Esophagus squamous epithelium (tissue), 5 donors: ENCODE data around the gene CCDC7. TPM values are rescaled to one million over a fixed set of nuclear protein-coding genes. Genes with fewer than 3 reads are reported as not detected.

Experiments used
- DNase-seq: peaks from one replicate; lab custom pipeline; 2025; lab: John Stamatoyannopoulos, UW
- H3K27ac ChIP-seq, 4 donors: fragments of 200-600 bp; sonication (generic); one replicate each; pipeline ENCODE4 v1.5.1; 2016 to 2019; ENCODE audit warnings: mild to moderate bottlenecking in 1 of 4
- H3K27me3 ChIP-seq, 4 donors: fragments of 200-600 bp; sonication (generic); 1 replicate in 3 of 4; 2 replicates in 1 of 4; pipeline versions ENCODE4 v1.5.1 to v1.6.0; 2017 to 2021; ENCODE audit warnings: antibody characterized with exemption in 1 of 4
- H3K36me3 ChIP-seq, 3 donors: fragments of 200-600 bp; sonication (generic); one replicate each; pipeline ENCODE4 v1.5.1; 2016 to 2019
- H3K4me1 ChIP-seq, 3 donors: fragments of 200-600 bp; sonication (generic); one replicate each; pipeline ENCODE4 v1.5.1; 2017 to 2019
- H3K4me3 ChIP-seq, 4 donors: fragments of 200-600 bp; sonication (generic); 1 replicate in 3 of 4; 2 replicates in 1 of 4; pipeline ENCODE4 v1.5.1; 2016 to 2019; ENCODE audit warnings: mild to moderate bottlenecking in 2 of 4, moderate library complexity in 1 of 4
- H3K9me3 ChIP-seq, 3 donors: fragments of 200-600 bp; sonication (generic); one replicate each; pipeline ENCODE4 v1.5.1; 2016 to 2019
- POLR2A ChIP-seq, 4 donors: fragments of 450-650 bp; IDR thresholded peaks; one replicate each; pipeline ENCODE4 v1.6.1; 2017; ENCODE audit warnings: antibody characterized with exemption in 4 of 4, mild to moderate bottlenecking in 4 of 4, moderate library complexity in 3 of 4
- WGBS, 2 donors: methylation state at CpG; one replicate each; pipeline ENCODE4 v1.1.5; 2018; 5-methylcytosine and 5-hydroxymethylcytosine counted together
- intact Hi-C: fragments of 100-400 bp; cut with DNase I; formaldehyde crosslinking; loops from one replicate; pipeline ENCODE4 v1.15.0; 2022
- total RNA-seq, 4 donors: library from RNA; depleted of rRNA; stranded (reverse); fragments of >200 nt; gene quantifications; one replicate each; pipeline ENCODE4 v1.1.0, GENCODE V29; 2016
- TF ChIP-seq, protein P1 (sequence below), 6 experiments: fragments of 450-650 bp in 4 of 6; fragments of 200-600 bp in 2 of 6; sonication (generic) in 2 of 6; IDR thresholded peaks; one replicate each; pipeline ENCODE4 v1.5.1; 2016 to 2019; ENCODE audit warnings: antibody characterized with exemption in 6 of 6, mild to moderate bottlenecking in 4 of 6, moderate library complexity in 4 of 6
- donor health status: DM: yes; HTN: yes; CAD: no.

CCDC7 gene
- total RNA-seq, 4 donors from 2014 or later = 1.9 to 31.3 (median 9.1) TPM

DNA sequence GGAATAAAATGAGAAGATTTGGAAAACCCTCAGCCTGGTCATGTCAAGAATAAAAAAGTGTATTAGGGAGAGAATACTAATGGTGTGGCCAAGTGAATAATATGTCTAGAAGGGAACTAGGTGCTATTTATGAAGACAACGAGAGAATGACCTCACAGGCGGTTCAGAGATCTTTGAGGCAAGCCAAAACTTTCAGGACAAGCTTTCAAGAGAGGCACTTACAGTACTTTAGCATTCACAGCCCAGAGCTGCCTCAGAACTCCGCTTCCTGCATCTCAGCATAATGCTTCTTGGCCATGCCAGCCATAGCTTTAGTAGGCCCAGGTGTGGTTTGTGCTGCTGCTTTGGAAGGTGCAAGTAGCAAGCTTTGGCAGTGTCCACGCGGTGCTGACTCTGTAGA, 37.2 kb upstream of the CCDC7 start:
- TF ChIP-seq, protein P1, sequence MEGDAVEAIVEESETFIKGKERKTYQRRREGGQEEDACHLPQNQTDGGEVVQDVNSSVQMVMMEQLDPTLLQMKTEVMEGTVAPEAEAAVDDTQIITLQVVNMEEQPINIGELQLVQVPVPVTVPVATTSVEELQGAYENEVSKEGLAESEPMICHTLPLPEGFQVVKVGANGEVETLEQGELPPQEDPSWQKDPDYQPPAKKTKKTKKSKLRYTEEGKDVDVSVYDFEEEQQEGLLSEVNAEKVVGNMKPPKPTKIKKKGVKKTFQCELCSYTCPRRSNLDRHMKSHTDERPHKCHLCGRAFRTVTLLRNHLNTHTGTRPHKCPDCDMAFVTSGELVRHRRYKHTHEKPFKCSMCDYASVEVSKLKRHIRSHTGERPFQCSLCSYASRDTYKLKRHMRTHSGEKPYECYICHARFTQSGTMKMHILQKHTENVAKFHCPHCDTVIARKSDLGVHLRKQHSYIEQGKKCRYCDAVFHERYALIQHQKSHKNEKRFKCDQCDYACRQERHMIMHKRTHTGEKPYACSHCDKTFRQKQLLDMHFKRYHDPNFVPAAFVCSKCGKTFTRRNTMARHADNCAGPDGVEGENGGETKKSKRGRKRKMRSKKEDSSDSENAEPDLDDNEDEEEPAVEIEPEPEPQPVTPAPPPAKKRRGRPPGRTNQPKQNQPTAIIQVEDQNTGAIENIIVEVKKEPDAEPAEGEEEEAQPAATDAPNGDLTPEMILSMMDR (IDR thresholded peaks at IDR 0.05) = no peak
- no peak for TF ChIP-seq POLR2A (IDR thresholded peaks at IDR 0.05)
- H3K27ac ChIP-seq = no peak overlapping the region
- H3K4me3 ChIP-seq = no peak overlapping the region
- 88 to 100% methylated on average over 5 of the region's 5 CpGs for WGBS, 2 donors
- H3K9me3 ChIP-seq = no peaks in the 10 kb centered on the region
- intact Hi-C loops = no loop called here
- H3K36me3 ChIP-seq = no peaks in the 10 kb centered on the region
- no peaks in the 10 kb centered on the region for H3K4me1 ChIP-seq
- no peak for DNase-seq
- no peaks in the 10 kb centered on the region for H3K27me3 ChIP-seq

DNA sequence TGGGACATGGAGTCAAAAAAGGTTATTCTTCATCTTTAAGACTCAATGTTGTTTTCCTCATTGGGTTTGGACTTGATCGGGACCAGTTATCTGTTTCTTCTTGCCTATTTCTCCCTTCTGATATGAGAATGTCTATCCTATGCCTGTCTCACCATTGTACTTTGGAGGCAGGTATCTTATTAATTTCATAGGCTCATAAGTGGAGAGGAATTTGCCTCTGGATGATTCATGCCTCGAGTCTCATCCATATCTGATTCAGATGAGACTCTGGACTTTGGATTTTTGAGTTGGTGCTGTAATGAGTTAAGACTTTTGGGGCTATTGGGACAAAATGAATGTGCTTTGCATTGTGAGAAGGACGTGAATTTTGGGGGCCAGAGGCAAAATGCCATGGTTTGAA, 36.2 kb upstream of the CCDC7 start:
- 73 to 74% methylated on average over 3 of the region's 3 CpGs for WGBS, 2 donors
- H3K36me3 ChIP-seq = no peaks in the 10 kb centered on the region
- TF ChIP-seq, protein P1 (IDR thresholded peaks at IDR 0.05) = no peak
- no peak for TF ChIP-seq POLR2A (IDR thresholded peaks at IDR 0.05)
- no peak for DNase-seq
- no peaks in the 10 kb centered on the region for H3K27me3 ChIP-seq
- H3K4me1 ChIP-seq = no peaks in the 10 kb centered on the region
- intact Hi-C loops = no loop called here
- H3K4me3 ChIP-seq = no peak overlapping the region
- H3K9me3 ChIP-seq = no peaks in the 10 kb centered on the region
- no peak overlapping the region for H3K27ac ChIP-seq

- no peaks in the 10 kb centered on the region for H3K4me1 ChIP-seq
- intact Hi-C loops = no loop called here
- TF ChIP-seq POLR2A (IDR thresholded peaks at IDR 0.05) = no peak
- TF ChIP-seq, protein P1 (IDR thresholded peaks at IDR 0.05) = no peak
- H3K36me3 ChIP-seq = no peaks in the 10 kb centered on the region
- WGBS, 2 donors = 93 to 95% methylated on average over 8 of the region's 8 CpGs
- no peak overlapping the region for H3K27ac ChIP-seq
- no peak for DNase-seq
- no peak overlapping the region for H3K4me3 ChIP-seq
- H3K9me3 ChIP-seq = no peaks in the 10 kb centered on the region
- H3K27me3 ChIP-seq = no peaks in the 10 kb centered on the region
Observed at GRCh38 chr10:32410569-32410968, 35.4 kb upstream of the CCDC7 start.

DNA sequence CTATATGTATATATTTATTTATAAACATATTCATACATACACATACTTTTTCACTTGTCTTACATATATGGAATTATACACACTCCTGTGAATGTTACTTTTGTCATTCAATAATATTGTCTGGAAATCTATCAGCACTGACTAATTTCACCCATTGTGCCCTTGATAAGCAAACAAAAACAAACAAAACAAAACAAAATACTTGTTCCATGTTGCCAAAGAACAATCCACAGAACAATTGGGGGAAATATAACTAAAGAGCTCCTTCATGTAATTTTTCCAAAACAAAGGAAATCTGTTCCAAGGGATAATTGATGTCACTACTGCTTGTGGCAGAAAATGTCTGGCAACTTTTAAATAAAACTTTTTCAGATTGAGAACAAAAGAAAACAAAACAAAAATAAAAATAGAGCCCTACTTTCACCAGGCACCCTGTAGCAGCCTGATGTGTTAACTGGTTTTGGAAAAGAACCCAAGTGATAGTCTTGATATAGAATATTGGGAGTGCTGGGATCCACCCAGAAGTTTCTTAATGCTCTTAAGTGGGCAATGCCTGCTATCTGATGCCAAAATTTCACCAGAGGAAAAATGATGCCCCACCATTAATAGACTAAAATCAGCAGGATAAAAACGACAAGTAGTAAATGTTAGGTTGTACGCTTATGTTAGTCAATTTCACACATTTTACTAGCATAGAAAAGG, 34.0 kb upstream of the CCDC7 start:
- Histone ChIP-seq H3K27ac (no peak overlapping the region), H3K27me3 (no peaks in the 10 kb centered on the region), H3K36me3 (no peaks in the 10 kb centered on the region), H3K9me3 (no peaks in the 10 kb centered on the region), H3K4me1 (no peaks in the 10 kb centered on the region), H3K4me3 (no peak overlapping the region)
- intact Hi-C loops = no loop called here
- DNase-seq = no peak
- whole genome bisulfite sequencing, 2 donors = 63 to 68% methylated on average over 2 of the region's 2 CpGs
- TF ChIP-seq, protein P1 (IDR thresholded peaks at IDR 0.05) = no peak
- no peak for TF ChIP-seq POLR2A (IDR thresholded peaks at IDR 0.05)

DNA sequence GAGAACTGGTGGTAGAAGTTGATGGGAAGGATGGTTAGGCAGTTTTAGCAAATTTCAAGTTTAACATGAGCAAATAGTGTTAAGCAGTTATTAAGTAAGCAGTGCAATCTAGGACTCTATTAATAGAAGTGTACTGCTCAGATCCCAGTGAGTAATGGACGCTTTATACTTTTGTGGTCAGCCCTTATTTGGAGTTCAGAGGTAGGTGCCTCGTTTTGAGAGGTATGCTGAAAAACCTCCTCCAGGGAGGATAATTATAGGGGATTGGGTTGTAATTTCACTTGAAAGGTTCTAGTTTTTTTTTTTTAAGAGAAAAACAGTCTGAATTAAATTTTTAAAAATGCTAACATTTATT, 33.5 kb upstream of the CCDC7 start:
- Histone ChIP-seq H3K4me3 (no peak overlapping the region), H3K4me1 (peaks cover 0 to 3% (median 0%) of the 10 kb centered on the region in 3 donors), H3K36me3 (no peaks in the 10 kb centered on the region), H3K27ac (no peak overlapping the region), H3K27me3 (no peaks in the 10 kb centered on the region), H3K9me3 (no peaks in the 10 kb centered on the region)
- no peak for TF ChIP-seq POLR2A (IDR thresholded peaks at IDR 0.05)
- TF ChIP-seq, protein P1 (IDR thresholded peaks at IDR 0.05) = no peak
- no peak for DNase-seq
- intact Hi-C loops = no loop called here
- 42 to 46% methylated on average over 2 of the region's 2 CpGs for WGBS, 2 donors
